BJ (cell line): ENCODE measurements around the gene RPS26. TPM values are rescaled to one million over a fixed set of nuclear protein-coding genes. Genes with fewer than 3 reads are reported as not detected.
A peak's percentile ranks its signal among the peaks of the same experiment; 100 is the strongest.

Experiments used
- CTCF ChIA-PET: fragments of 350-600 bp; formaldehyde crosslinking; extraction: SDS; loops from one replicate; lab custom pipeline; 2021; ENCODE audit warnings: antibody characterized with exemption, inconsistent platforms; lab: Yijun Ruan, JAX
- POLR2A ChIA-PET: fragments of 300-600 bp; sonication (Branson Sonifier 250); formaldehyde crosslinking; extraction: SDS; loops from one replicate; lab custom pipeline; 2021; ENCODE audit warnings: antibody characterized with exemption; lab: Charles Lee
- DNase-seq: peaks from one replicate; pipeline ENCODE4 v3.0.0-alpha.2; 2011; ENCODE audit warnings: low read depth
- H3K27me3 ChIP-seq: 2 replicates; pipeline ENCODE4 v1.6.0; 2011; ENCODE audit warnings: low read length; ENCODE audit not compliant: control insufficient read depth, insufficient read depth
- H3K36me3 ChIP-seq: 2 replicates; pipeline ENCODE4 v1.5.1; 2011; ENCODE audit warnings: low read length; ENCODE audit not compliant: control insufficient read depth, insufficient read depth
- H3K4me3 ChIP-seq: 2 replicates; pipeline ENCODE4 v1.5.1; 2011; ENCODE audit warnings: low read depth, mild to moderate bottlenecking, control low read depth, low read length
- polyA plus RNA-seq: library from polyadenylated mRNA; depleted of rRNA; stranded (reverse); fragments of >200 nt; gene quantifications from 2 replicates; pipeline ENCODE4 v1.2.3, GENCODE V29; 2011
- TF ChIP-seq, protein P1 (sequence below): IDR thresholded peaks from 2 replicates; pipeline ENCODE4 v1.5.1; 2011; ENCODE audit warnings: low read depth, mild to moderate bottlenecking, control low read depth, inconsistent platforms, low read length, moderate library complexity; ENCODE audit not compliant: insufficient read depth

Gene RPS26
- polyA plus RNA-seq, 1 experiment, result 635 TPM

- CTCF ChIA-PET, result interaction anchor here (1.2 kb wide), 1 partner anchor 44 kb away, joined by 3 read pairs; no protein-coding TSS in a partner anchor
- POLR2A ChIA-PET, result no interaction called here
- Histone ChIP-seq H3K27me3 (peaks cover 5% of the 10 kb centered on the region), H3K4me3 (no peak overlapping the region), H3K36me3 (no peaks in the 10 kb centered on the region)
- no peak for DNase-seq
- TF ChIP-seq, protein P1, sequence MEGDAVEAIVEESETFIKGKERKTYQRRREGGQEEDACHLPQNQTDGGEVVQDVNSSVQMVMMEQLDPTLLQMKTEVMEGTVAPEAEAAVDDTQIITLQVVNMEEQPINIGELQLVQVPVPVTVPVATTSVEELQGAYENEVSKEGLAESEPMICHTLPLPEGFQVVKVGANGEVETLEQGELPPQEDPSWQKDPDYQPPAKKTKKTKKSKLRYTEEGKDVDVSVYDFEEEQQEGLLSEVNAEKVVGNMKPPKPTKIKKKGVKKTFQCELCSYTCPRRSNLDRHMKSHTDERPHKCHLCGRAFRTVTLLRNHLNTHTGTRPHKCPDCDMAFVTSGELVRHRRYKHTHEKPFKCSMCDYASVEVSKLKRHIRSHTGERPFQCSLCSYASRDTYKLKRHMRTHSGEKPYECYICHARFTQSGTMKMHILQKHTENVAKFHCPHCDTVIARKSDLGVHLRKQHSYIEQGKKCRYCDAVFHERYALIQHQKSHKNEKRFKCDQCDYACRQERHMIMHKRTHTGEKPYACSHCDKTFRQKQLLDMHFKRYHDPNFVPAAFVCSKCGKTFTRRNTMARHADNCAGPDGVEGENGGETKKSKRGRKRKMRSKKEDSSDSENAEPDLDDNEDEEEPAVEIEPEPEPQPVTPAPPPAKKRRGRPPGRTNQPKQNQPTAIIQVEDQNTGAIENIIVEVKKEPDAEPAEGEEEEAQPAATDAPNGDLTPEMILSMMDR, result no peak
Measured at GRCh38 chr12:56082382-56082781, 40.7 kb downstream of the RPS26 start.

DNA sequence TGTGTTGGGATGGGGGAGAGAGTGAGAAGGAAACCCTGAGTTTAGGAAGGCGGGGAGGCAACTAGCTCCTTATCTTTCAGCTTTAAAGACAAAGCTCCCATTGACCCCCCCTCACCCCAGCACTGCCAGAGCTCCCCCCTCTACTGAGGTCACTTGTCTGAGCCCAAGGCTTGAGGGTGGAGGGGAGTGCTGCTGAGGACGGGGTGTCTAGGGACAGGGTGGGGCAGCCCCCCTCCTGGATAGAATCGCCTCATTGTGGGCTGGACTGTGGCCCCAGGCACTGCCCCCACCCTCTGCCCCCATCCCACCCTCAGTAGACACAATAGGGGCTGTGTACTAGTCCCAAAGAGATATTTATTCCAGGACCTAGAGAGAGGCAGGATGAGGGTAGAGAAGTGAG is 41.2 kb downstream of the RPS26 start:
- no peak overlapping the region for H3K4me3 ChIP-seq
- POLR2A ChIA-PET, result no interaction called here
- CTCF ChIA-PET, result no interaction called here
- H3K27me3 ChIP-seq, result peaks cover 5% of the 10 kb centered on the region
- DNase-seq, result no peak
- no peaks in the 10 kb centered on the region for H3K36me3 ChIP-seq
- TF ChIP-seq, protein P1, result no peak

DNA sequence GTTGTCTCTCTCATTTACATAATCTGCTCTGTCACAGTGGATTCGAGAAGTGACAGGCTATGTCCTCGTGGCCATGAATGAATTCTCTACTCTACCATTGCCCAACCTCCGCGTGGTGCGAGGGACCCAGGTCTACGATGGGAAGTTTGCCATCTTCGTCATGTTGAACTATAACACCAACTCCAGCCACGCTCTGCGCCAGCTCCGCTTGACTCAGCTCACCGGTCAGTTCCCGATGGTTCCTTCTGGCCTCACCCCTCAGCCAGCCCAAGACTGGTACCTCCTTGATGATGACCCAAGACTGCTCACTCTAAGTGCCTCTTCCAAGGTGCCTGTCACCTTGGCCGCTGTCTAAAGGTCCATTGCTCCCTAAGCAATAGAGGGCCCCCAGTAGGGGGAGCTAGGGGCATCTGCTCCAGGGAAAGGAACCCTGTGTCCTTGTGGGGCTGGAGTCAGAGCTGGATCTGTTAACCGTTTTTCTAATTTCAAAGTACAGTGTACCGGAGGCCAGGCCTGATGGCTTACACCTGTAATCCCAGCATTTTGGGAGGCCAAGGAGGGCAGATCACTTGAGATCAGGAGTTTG is 43.3 kb downstream of the RPS26 start:
- POLR2A ChIA-PET, result no interaction called here
- no peak for DNase-seq

DNA sequence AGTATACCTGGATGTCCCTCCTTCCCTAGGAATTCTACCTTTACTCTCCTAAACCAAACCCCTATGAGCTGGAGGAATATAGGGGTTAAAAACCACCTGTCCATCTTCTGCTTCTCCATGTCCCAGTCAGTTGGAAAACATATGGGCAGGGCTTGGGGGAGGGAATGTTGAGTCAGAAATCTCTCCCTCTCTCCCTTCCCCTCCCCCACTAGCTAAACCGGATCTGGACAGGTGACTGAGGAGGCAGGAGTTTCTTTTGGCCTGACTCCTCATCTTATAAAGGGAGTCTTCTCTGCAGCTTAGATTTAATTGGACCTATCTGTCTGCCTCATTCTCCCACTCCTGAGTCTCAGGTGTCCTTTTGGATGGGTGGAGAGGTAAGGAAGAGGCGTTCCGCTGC is 44.4 kb downstream of the RPS26 start:
- peaks cover 3% of the 10 kb centered on the region; the same call in 1 of the 2 replicates for H3K27me3 ChIP-seq
- POLR2A ChIA-PET, result no interaction called here
- TF ChIP-seq, protein P1, result no peak
- H3K4me3 ChIP-seq, result no peak overlapping the region
- no peak for DNase-seq
- no peaks in the 10 kb centered on the region for H3K36me3 ChIP-seq
- CTCF ChIA-PET, result interaction anchor here (1.4 to 2.2 kb wide), 3 partner anchors 10 to 56 kb away, joined by 3 to 7 read pairs (median 3); no protein-coding TSS in a partner anchor

More for the DNA sequence above, 43.3 kb downstream of the RPS26 start:
- CTCF ChIA-PET, result interaction anchor here (1.4 to 2.2 kb wide), 3 partner anchors 12 to 55 kb away, joined by 3 to 7 read pairs (median 3); no protein-coding TSS in a partner anchor
- Histone ChIP-seq H3K36me3 (no peaks in the 10 kb centered on the region), H3K27me3 (peaks cover 5% of the 10 kb centered on the region), H3K4me3 (no peak overlapping the region)
- TF ChIP-seq, protein P1, result peak; percentile 40

- H3K36me3 ChIP-seq, result no peaks in the 10 kb centered on the region
- H3K27me3 ChIP-seq, result peaks cover 3% of the 10 kb centered on the region; the same call in 1 of the 2 replicates
- no peak for DNase-seq
- ChIA-PET POLR2A (no interaction called here), CTCF (interaction anchor here (1.6 to 2.2 kb wide), 2 partner anchors 10 to 57 kb away, joined by 3 to 7 read pairs; no protein-coding TSS in a partner anchor)
- TF ChIP-seq, protein P1, result no peak
- no peak overlapping the region for H3K4me3 ChIP-seq
Measured at GRCh38 chr12:56086608-56087007, 44.9 kb downstream of the RPS26 start.
